Activated CD4-positive, alpha-beta T cell treated with anti-CD3 and anti-CD28 coated beads, Interleukin-2, amount 50 U/mL, for 1 hour (primary cell): Measurements from ENCODE around the gene CDX1.

Experiments used
- DNase-seq: peaks from one replicate; pipeline ENCODE4 v3.0.0-alpha.2; 2020

The CDX1 gene

DNA sequence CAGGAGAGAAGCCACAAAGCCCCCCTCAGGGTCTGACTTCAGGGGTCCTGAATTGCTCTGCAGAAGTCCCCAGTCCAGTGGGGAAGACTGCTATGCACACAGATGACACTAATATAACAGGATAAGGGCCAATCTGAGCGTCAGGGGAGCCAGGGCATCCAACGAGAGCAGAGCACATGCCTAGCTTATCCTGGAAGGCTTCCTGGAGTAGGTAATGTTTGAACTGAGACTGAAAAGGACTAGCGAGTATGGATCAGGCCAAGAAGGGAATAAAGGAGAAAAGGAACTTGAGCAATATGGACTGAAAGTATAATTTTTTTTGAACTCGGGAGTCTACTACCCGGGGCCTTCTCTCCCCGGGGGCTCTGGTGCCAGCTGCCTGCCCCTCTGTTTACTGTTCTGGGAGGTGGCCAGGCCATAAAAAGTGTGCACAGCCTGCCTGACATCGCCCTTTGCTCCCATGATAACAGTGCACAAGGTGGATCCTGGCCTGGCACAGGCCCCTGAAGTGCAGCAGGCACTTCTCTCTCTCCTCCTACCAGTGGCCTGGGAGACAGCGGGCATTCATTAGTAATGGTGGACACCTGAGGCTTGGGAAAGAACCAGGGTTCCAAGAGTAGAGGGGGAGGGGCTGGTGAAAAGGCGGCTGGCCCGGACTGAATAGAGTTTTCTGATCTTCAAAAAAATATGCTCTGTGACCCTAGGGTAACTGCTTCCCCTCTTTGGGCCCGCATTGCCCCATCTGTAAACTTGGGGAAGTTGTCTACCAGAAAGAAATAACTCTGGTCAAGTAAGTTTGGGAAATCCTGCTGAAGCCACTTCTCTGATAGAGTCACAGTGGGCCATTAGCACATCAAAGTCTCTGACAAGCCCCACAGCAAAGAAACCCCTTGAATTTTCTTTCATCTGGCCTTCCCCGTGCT, 18.7 kb downstream of the CDX1 start:
- no peak for DNase-seq

DNA sequence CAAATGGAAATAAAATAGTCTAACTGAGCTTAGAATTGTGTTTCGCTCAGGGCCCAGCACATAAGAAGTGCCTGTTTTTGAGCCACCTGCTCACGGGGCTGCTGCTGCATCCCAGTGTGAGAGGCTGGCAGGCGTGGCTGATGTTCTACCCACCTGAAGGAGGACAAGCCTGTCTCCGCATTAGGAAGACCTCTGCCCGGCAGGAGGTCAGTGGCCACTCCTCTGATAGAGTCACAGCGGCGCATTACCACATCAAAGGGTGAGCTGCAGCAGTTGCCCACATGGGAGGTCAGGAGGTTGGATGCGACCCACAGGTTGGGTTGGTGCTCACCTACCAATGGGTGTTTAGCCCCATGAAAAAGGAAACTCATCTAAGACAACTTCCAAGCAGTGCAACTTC, 19.6 kb downstream of the CDX1 start:
- no peak for DNase-seq

DNA sequence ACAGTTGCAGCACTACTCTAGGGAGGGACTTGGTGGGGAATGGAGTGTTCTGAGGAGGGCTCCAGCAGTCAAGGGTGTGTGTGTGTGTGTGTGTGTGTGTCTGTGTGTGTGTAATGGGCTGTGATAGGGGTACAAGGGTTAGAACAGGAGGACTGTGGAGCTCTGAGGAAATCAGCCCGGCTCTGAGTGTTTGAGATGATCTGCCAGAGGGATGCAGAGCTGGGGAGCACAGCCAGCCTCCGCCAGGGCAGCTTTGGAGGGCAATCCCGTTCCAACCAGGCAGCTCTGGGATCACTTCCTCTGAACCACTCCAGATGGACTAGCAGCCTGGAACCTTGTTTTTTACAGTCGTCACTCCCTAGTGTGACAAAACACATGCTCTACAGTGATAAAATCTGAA, 20.3 kb downstream of the CDX1 start:
- no peak for DNase-seq

DNA sequence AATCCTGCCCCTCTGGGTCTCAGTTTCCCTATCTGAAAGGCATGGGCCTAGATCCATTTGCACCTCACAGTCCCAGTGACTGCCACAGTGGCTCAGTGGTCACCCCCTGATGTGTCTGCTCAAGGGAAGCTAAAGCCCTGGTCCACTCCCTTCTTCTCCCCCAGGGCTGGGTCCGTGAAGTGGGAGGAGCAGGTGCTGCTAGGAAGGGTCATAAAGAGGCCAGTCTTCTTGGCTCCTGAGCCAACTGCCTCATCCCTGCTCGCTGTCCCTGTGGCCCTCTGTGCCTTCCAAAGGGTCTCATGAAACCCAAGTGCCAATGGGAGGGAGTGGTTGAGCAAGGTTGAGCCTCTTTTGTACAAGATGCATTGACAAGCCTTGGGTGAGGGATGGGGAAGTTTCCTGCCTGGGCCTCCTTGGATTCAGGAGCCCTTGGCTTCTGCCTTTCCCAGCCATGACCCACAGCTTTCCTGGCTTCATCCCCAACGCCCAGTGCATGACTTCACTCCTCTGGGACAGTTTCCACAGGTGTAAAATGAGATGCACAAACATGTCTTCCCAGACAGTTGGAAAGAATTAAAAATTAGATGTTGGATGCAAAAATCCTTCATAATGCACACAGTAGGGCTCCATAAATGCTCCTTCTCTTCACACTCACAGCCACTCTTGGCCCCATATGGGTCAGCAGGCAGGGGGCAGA, 21.7 kb downstream of the CDX1 start:
- DNase-seq: no peak

DNA sequence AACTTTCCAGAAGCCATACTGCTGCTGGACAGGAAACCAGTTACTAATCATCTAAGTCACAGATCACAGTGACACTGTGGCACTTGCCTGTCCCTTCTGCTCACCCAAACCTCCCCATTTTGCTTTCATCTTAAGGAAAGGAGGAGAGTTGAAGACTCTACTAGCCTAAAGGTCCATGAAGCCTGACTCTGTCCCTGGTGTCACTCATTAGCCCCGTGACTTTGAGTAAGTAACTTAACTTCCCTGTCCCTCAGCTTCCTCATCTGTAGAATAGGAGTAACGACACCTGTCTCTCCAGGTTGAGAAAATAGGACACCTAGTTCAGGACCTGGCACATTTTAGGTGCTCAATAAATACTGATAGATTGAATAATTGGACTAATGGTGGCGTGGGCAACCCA, 22.7 kb downstream of the CDX1 start:
- no peak for DNase-seq

DNA sequence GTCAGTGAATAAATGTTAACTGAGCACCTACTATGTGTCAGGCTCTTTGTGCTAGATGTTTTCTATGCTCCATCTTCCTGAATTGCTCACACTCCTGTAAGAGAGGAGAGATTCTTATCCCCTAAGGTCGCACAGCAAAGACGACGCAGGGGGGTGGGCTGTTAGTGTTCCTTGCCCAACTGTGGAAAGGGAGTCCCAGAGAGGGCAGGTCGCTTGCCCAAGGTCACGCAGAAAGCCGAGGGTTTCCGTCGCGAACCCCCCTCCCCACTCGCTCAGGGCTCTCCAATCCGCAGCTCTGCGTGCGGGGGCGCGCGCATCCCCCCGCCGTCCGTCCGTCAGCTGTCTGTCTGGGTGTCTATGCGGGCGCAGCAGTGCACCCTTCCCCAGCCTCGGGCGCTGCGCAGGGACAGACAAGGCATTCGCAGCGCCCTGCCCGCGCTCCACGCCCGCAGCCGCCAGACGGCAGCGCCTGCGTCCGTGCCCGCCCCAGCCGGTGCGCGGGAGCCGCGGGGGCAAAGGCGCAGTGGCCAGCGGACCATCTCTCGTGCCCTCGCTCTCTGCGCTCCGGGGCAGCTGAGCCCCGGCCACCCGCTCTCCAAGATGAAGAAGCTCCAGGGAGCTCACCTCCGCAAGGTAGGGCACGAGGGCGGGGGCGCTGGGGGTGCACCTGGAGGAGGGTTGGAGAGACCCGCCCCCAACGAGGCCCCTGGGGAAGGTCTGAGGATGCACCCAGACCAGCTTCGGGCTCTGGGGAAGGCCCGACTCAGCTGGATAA, 23.3 kb downstream of the CDX1 start, which contains the start of gene SLC6A7:
Gene SLC6A7 (plus strand): TSS at position 335 of the 775 bp plus-strand sequence. CDS start 266 bp downstream, at position 601.
- DNase-seq: no peak

DNA sequence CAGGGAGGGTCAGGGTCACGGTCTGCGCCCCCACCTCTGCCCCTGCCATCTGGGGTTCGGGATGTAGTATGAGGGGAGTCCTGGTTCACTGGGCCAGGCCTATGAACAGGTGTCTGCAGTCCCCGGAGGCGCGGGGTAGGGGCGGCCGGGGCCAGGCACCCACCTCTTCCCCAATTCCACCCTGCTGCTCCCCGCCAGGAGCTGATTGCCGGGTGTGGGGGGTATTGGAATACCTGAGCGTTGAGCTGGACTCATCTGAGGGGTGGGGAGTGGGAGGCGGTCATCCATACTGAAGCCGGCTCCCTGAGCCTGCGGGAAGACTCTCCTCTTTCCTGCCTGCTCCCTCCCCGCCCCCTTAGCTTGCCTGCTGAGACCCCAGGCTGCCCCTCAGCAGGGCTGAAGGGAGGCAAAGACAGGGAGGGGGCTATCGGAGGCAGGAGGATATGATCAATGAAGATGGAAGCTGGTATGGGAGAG, 24.0 kb downstream of the CDX1 start:
- DNase-seq: no peak

DNA sequence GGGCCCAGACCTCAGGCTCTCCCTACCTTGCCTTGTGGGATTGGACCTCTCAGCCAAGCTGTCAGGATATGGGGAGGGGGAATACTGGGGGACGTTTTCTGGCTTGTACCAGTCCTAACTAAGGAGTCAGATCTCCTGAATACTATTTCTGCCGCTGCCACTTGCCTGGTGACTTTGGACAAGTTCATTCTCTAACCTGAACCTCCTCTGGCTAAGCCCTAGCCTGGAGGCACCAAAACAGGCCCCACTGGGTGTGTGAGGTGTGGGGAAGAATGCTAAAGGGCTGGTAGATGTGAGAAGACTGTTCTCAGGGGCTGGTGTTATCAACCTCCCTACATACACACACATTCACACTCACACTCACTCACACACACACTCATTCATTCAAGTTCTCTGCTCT, 24.4 kb downstream of the CDX1 start:
- no peak for DNase-seq

DNA sequence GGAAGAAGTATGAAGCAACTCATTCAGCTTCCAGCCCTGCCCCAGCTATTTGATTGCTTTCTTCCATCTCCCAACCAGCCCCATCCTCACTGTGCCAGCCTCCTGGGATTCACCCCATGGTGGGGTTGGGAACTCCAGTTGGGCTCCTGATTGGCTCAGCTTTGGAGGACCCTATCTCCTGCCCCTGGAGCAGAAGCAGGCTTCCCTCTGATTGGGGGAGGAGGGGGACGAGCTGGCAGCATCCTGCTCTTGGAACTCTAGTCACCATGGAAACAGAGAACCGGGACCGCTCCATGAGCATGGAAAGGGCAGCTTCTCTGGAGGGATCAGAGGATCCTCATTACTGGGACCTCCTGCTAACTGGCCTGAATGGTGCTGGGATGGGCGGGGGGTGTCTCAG, 25.9 kb downstream of the CDX1 start:
- DNase-seq: no peak

DNA sequence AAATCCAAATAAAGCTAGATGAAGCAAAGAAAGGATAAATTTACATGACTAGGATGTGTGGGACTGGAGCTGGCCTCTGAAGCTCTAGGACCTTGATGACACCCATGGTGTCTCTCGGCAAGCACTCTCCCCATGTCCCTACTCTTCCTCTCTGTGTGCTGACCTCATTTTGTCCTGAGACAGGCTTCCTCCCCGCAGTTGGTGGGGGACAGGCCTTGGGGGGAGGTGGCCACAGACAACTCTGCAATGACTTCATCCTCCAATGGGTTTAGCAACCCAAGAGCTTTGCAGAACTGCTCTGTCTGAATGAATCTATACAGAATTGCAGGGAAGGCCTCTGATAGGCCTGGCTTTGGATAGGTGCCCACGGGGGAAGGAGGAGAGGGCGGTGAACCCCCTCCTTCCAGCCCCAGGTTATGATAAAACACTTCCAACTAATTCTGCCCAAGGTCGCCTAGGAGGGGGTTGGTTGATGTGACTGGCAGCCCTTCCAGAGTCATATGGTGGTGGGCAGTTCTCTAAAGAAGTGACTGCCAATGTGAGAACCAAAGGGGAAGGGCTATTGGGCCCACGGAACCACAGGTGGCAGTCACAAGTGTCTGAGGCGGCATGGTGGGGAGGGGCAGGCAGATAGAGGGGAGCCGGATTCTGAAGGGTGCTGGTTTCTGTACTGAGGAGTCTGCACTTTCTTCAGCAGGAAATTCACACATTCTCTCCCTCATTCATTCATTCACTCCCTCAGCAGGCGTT, 29.3 kb downstream of the CDX1 start:
- no peak for DNase-seq

DNA sequence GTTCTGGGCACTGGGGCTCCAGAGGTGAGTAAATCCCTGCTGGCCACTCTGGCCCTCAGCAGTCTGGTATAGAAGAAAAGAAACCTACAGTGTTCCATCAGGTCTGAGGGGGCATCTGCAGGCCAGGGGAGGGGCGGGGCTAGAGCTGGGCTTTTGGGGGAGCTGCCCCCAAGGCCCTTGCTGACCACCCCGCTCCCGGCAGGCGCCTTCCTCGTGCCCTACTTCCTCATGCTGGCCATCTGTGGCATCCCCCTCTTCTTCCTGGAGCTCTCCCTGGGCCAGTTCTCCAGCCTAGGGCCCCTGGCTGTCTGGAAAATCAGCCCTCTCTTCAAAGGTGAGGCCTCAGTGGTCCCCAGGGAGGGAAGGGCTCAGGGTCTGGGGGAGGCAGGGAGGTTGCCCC, 29.9 kb downstream of the CDX1 start:
- no peak for DNase-seq

DNA sequence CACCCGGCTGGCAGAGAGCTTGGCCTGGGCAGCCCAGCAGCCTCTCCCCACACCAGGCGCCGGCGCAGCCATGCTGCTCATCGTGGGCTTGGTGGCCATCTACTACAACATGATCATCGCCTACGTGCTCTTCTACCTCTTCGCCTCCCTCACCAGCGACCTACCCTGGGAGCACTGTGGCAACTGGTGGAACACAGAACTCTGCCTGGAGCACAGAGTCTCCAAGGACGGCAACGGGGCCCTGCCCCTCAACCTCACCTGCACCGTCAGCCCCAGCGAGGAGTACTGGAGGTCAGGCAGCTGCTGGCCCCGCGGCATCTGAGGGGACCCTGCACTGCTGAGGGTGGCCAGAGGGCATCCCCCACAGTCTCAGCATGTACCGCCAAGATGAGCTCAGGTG, 30.4 kb downstream of the CDX1 start:
- DNase-seq: no peak

DNA sequence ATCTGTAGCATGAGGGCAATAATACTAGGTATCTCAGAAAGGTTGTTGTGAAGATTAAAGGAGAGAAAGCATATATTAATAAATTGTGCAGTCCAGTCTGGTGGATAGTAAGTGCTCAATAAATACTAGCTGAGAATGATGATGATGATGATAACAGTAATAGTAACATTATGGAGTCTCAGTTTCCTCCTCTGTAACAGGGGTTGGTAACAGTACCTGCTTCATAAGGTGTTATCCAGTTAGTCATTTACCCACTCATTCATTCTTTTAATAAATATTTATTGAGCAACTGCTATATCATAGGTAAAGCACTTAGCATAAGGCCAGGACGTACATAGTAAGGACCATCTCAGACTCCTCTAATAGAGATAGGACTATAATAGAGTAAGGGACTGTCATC, 30.9 kb downstream of the CDX1 start:
- no peak for DNase-seq

DNA sequence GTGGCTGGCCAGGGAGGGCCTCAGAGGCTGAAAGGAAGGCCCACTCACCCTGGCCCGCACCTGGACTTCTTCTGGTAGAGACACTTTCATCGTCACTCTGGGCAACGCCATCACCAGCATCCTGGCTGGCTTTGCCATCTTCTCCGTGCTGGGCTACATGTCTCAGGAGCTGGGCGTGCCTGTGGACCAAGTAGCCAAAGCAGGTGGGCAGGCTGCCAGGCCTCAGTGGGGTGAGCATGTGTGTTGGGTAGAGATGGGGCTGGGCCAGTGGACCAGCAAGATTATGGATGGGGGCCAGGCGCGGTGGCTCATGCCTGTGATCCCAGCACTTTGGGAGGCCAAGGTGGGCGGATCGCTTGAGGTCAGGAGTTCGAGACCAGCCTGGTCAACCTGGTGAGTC, 35.9 kb downstream of the CDX1 start:
- no peak for DNase-seq

DNA sequence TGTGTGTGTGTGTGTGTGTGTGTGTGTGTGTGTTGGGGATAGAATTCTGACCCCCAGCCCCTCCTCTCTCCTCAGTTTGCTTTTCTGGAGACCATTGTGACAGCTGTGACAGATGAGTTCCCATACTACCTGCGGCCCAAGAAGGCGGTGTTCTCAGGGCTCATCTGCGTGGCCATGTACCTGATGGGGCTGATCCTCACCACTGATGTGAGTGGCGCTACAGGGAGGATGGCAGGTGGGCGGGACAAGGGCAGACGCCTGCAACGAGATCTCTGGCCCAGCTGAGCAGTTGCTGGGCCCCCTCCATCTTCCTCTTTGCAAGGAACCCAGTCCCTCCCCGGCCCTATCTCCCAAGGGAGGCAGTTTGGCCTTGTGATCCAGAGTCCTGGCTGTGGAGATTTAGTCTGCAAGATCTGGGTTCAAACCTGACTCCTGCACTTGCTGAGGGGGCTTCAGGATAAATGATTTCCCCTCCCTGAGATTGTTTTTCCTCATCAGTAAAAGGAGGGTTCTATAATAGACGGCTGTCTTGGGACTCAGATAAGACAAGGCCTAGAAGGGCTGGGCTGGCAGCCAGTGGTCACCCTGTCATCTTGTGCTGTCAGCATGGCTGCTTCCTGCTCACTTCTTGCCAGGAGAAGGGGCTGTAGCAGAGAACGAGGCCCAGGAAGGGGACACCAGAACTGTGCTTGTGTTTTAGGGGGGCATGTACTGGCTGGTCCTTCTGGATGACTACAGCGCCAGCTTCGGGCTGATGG, 37.4 kb downstream of the CDX1 start:
- DNase-seq: no peak

DNA sequence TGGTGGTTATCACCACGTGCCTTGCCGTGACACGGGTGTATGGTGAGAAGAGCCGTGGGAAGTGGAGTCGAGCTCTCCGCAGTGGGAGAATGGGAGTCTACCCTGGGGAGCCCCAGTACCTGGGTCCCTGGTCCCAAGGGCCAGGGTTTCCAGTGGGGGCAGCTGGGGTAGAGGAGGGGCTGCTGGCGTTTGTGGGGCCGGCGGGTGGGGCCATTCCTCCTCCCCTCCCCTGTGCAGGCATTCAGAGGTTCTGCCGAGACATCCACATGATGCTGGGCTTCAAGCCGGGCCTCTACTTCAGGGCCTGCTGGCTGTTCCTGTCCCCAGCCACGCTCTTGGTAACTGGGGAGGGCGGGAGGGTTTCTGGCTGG, 38.0 kb downstream of the CDX1 start:
- DNase-seq: no peak

DNA sequence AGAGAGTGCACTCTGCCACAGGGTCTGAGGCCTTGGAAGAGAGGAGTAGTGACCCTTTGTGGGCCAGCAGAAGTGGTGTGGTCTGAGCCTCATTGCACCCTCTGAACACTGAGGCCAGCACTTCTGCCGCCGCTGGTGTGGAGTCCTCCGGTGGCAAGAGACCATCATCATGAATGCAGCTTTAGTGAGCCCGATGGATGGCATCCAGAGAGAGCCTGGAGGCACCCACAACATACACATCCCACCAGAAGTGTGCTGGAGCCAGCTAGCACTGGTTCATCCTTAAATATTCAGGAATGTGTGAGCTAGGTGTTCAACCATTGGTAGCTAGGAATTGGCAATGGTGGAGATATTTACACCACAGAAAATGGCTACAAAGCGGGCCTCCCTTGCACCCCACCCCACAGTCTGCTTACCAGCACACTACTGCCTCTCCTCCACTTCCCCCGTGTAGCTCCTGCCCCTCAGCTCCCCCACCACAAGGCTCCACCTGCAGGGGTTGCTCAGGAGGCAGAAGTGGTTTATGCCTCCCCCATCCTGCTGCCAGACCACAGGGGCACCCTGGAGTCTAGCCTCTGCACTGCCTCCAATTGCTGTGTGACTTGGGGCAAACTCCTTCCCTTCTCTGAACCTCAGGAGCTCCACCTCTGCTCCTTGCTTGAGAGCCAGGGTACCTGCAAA, 39.7 kb downstream of the CDX1 start:
- no peak for DNase-seq

DNA sequence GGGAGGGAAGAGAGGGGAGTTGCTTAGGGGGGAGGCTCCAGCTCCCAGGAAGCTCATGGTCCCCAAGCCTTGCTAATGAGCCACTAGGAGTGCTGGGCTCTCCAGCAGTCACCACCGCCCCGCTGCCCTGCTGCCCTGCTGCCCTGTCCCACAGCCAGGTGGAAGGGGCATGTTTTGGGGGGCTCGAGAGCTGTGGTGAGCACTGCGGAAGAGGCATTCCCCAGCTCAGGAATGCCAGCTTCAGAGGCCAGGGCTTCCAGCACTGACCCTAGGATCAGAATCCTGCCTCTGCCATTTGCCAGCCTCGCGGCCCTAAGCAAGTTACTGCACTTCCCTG, 40.2 kb downstream of the CDX1 start:
- no peak for DNase-seq

DNA sequence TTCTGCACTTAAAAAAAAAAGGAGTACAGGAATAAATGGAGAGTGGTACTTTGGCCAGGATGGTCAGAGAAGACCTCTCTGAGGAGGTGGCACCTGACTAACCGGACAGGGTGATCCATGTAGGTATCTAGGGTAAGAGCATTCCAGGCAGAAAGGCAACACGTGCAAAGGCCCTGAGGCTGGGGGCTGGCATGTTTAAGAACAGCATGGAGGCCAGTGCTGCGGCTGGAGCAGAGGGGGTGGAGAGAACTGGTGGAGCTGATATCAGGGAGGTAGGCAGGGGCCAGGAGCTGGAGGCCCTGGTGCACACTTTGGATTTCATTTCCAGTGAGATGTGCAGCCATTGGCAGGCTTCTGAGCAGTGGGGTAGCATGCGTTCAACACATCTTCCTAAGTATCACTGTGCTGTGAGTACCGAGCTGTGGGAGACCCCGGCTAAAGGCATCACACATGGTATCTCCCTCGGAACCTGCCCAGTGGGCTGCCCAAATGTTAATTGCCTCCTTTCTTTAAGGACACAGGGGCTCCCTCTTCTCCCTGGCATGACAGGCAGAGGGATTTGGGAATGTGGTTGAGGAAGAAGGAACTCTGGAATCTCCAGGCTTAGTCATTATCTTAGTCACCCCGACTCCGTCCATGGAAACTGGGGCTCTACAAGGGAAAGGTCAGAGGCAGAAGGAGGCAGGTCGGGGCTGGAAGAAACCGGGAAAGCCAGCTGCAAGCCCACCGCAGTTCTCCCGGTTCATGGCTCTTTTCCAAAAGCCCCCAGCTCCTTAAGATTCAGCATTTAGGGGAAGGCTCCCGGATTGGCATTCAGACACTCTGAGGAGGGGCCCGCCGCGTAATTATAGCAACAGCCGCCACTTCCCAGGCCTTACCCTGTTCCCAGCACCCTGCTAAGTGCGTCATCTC, 41.9 kb downstream of the CDX1 start:
- DNase-seq: no peak

DNA sequence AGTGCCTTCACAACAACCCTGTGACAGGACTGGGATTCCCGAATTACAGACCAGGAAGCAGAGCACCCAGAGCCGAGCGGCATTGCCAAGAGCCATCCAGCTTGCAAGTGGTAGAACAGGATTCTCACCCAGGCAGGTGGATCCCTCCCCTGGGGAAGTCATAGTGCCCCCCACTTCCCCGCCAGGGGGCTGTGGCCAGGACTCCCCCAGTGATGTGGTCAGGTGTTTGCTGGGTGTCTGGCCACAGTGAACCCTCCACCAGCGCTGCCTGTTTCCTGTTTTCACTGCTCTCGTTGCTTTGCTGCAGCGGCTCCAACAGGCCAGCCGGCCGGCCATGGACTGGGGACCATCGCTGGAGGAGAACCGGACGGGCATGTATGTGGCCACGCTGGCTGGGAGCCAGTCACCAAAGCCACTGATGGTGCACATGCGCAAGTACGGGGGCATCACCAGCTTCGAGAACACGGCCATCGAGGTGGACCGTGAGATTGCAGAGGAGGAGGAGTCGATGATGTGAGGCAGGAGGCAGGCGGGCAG, 42.6 kb downstream of the CDX1 start:
- no peak for DNase-seq
